MCF 10A (cell line): ENCODE measurements around the gene PAWR. TPM values are rescaled to one million over a fixed set of nuclear protein-coding genes. Genes with fewer than 3 reads are reported as not detected.

Experiments
- BruUV-seq: library from RNA; stranded (reverse); fragments of 400-500 nt; replicated peaks from 2 replicates; lab custom pipeline; 2021; lab: Mats Ljungman, UMichigan
- CTCF ChIA-PET: fragments of 300-600 bp; sonication (Branson Sonifier 250); formaldehyde crosslinking; extraction: SDS; loops from one replicate; lab custom pipeline; 2021; ENCODE audit warnings: antibody characterized with exemption, inconsistent platforms; lab: Yijun Ruan, JAX
- POLR2A ChIA-PET: fragments of 300-600, 350-650 bp; sonication (Branson Sonifier 250); formaldehyde crosslinking; extraction: SDS; loops from one replicate; lab custom pipeline; 2020; ENCODE audit warnings: antibody characterized with exemption, inconsistent platforms; lab: Yijun Ruan, JAX
- DNase-seq: peaks from one replicate; pipeline ENCODE4 v3.0.0-alpha.2; 2018; ENCODE audit not compliant: unreplicated experiment
- H3K27ac Mint-ChIP-seq: one replicate; pipeline ENCODE4 v1.8.0; 2022; ENCODE audit warnings: mild to moderate bottlenecking, low read depth, mixed read lengths; ENCODE audit not compliant: unreplicated experiment
- H3K27me3 Mint-ChIP-seq: one replicate; pipeline ENCODE4 v1.8.0; 2022; ENCODE audit warnings: mixed read lengths; ENCODE audit not compliant: insufficient read depth, unreplicated experiment
- H3K36me3 Mint-ChIP-seq: one replicate; pipeline ENCODE4 v1.8.0; 2022; ENCODE audit warnings: mild to moderate bottlenecking, moderate library complexity, mixed read lengths; ENCODE audit not compliant: insufficient read depth, unreplicated experiment
- H3K4me1 Mint-ChIP-seq: one replicate; pipeline ENCODE4 v1.8.0; 2022; ENCODE audit warnings: mixed read lengths; ENCODE audit not compliant: insufficient read depth, unreplicated experiment
- H3K4me3 Mint-ChIP-seq: one replicate; pipeline ENCODE4 v1.8.0; 2022; ENCODE audit warnings: mild to moderate bottlenecking, moderate library complexity, mixed read lengths; ENCODE audit not compliant: unreplicated experiment
- H3K9me3 Mint-ChIP-seq: one replicate; pipeline ENCODE4 v1.8.0; 2022; ENCODE audit warnings: mixed read lengths; ENCODE audit not compliant: unreplicated experiment
- CTCF ChIP-seq: fragments of 200-600 bp; IDR thresholded peaks from one replicate; pipeline ENCODE4 v1.8.0; 2022; ENCODE audit warnings: antibody characterized with exemption, mild to moderate bottlenecking; ENCODE audit not compliant: unreplicated experiment
- intact Hi-C: fragments of 100-400 bp; cut with micrococcal nuclease; formaldehyde crosslinking; loops from 2 replicates; pipeline ENCODE4 v1.14.1; 2022
- total RNA-seq: library from RNA; stranded (reverse); gene quantifications from 2 replicates; pipeline ENCODE4 v1.2.3, GENCODE V29; 2022

PAWR gene
- total RNA-seq, 1 experiment from 2014 or later, result 330 TPM

GRCh38 chr12:79674629-79675028, 16.1 kb downstream of the PAWR start:
- TSS peak; percentile 28 for BruUV-seq
- no peak for TF ChIP-seq CTCF
- peaks cover 11% of the 10 kb centered on the region for H3K9me3 Mint-ChIP-seq
- ChIA-PET POLR2A (interaction anchor here (0.6 to 5.5 kb wide), 5 partner anchors 11 to 134 kb away, joined by 3 to 75 read pairs (median 4); partner anchors contain the start of gene PAWR), CTCF (interaction anchor here (0.6 to 2.0 kb wide), 6 partner anchors 11 to 288 kb away, joined by 3 to 8 read pairs (median 3); no protein-coding TSS in a partner anchor)
- peaks cover 39% of the 10 kb centered on the region for H3K4me1 Mint-ChIP-seq
- DNase-seq, result peak; percentile 54
- H3K36me3 Mint-ChIP-seq, result peaks cover 28% of the 10 kb centered on the region
- no peaks in the 10 kb centered on the region for H3K27me3 Mint-ChIP-seq
- peak overlapping the region; percentile 78 for H3K27ac Mint-ChIP-seq
- peak overlapping the region; percentile 28 for H3K4me3 Mint-ChIP-seq
- intact Hi-C loops, result no loop called here

DNA sequence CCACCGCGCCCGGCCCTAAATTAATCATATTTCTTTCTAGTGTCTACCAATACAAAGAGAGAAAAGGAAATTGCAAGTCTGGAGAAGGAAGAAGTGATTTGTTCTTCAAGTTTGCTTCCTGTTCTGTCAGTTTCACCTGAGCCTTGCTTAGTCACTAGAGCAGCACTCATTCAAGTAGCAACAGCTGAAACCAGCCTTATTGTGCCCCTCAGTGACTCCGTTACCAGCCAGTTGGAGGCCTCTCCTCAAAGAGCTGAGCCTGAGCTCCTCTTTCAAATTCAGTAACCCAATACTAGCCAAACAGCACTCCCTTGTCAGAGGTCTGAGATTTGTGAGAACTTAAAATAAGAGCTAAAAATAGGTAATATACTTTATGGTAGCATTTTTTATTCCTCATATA, 17.4 kb downstream of the PAWR start:
- no peak for DNase-seq
- intact Hi-C loops, result no loop called here
- no peak overlapping the region for H3K4me3 Mint-ChIP-seq
- peaks cover 11% of the 10 kb centered on the region for H3K9me3 Mint-ChIP-seq
- H3K36me3 Mint-ChIP-seq, result peaks cover 19% of the 10 kb centered on the region
- H3K27ac Mint-ChIP-seq, result no peak overlapping the region
- H3K27me3 Mint-ChIP-seq, result no peaks in the 10 kb centered on the region
- TF ChIP-seq CTCF, result no peak
- H3K4me1 Mint-ChIP-seq, result peaks cover 33% of the 10 kb centered on the region
- POLR2A ChIA-PET, result interaction anchor here (0.6 to 5.5 kb wide), 4 partner anchors 16 to 37 kb away, joined by 3 to 75 read pairs (median 3); partner anchors contain the start of gene PAWR
- CTCF ChIA-PET, result interaction anchor here (0.6 to 1.2 kb wide), 6 partner anchors 13 to 247 kb away, joined by 3 to 5 read pairs (median 3); no protein-coding TSS in a partner anchor
- no TSS peak for BruUV-seq

- H3K36me3 Mint-ChIP-seq, result peaks cover 41% of the 10 kb centered on the region
- DNase-seq, result no peak
- TF ChIP-seq CTCF, result no peak
- H3K27me3 Mint-ChIP-seq, result no peaks in the 10 kb centered on the region
- peaks cover 26% of the 10 kb centered on the region for H3K4me1 Mint-ChIP-seq
- CTCF ChIA-PET, result interaction anchor here (0.6 kb wide), 2 partner anchors 24 to 50 kb away, joined by 3 to 5 read pairs; no protein-coding TSS in a partner anchor
- H3K9me3 Mint-ChIP-seq, result peaks cover 11% of the 10 kb centered on the region
- H3K27ac Mint-ChIP-seq, result no peak overlapping the region
- POLR2A ChIA-PET, result interaction anchor here (1.0 kb wide), 1 partner anchor 54 kb away, joined by 3 read pairs; no protein-coding TSS in a partner anchor
- no TSS peak for BruUV-seq
- intact Hi-C loops, result no loop called here
- no peak overlapping the region for H3K4me3 Mint-ChIP-seq
Observed at GRCh38 chr12:79668113-79668512, 22.7 kb downstream of the PAWR start.

- CTCF ChIA-PET, result interaction anchor here (0.6 to 1.5 kb wide), 2 partner anchors 11 to 73 kb away, joined by 3 read pairs; no protein-coding TSS in a partner anchor
- H3K4me3 Mint-ChIP-seq, result no peak overlapping the region
- H3K9me3 Mint-ChIP-seq, result no peaks in the 10 kb centered on the region
- H3K27me3 Mint-ChIP-seq, result no peaks in the 10 kb centered on the region
- peaks cover 31% of the 10 kb centered on the region for H3K36me3 Mint-ChIP-seq
- POLR2A ChIA-PET, result interaction anchor here (0.6 to 1.9 kb wide), 2 partner anchors 11 to 82 kb away, joined by 3 to 5 read pairs; no protein-coding TSS in a partner anchor
- peaks cover 25% of the 10 kb centered on the region for H3K4me1 Mint-ChIP-seq
- no TSS peak for BruUV-seq
- no peak for TF ChIP-seq CTCF
- no peak for DNase-seq
- peak overlapping the region; percentile 73 for H3K27ac Mint-ChIP-seq
- intact Hi-C loops, result no loop called here
Observed at GRCh38 chr12:79665212-79665887, 25.4 kb downstream of the PAWR start.
